ENCODE measurements around the gene MED20.

DNA sequence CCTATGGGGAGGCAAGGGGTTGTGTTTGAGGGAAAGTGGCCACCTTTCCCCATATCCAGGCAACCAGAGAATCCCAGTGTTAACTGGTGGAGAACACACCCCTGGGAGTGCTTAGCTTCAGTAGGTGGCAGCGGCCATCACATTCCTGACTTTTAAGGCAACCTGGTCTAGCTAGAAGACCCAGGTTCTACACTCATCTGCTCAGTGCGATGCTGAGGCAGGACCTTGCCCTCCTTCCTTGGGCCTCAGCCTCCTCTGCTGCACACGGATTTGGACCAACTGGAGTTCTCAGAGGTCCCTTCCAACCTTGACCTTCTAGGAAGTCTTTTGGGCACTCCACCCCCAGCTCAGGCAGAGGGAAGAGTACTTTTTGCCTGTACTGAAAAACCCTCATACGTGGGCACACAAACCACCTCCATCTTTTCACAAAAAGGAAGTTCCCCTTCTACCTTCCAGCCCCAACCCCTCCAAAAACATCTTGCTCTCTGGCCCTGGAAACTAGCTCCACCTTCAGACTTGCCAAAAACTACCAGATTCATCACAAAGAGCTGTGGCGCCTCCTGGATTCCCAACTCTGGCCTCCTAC, 17.7 kb upstream of the MED20 start:
- TF ChIP-seq CTCF (conservative IDR thresholded peaks at IDR 0.05; ENCODE audit: low read depth, low read length) (no peak), EZH2 (IDR thresholded peaks at IDR 0.05; ENCODE audit: low read length, unreplicated experiment) (no peak)

All from PC-3 (cell line).